Measurements from ENCODE around the gene RAD51B. TPM values are rescaled to one million over a fixed set of nuclear protein-coding genes. Genes with fewer than 3 reads are reported as not detected.

The RAD51B gene
- total RNA-seq, 2 donors from 2014 or later = 42.6 to 50.0 TPM

- Mint-ChIP-seq H3K27me3 (ENCODE audit: low read depth) (no peaks in the 10 kb centered on the region), H3K36me3 (ENCODE audit: insufficient read depth in 2 of 2) (peaks cover 0 to 3% of the 10 kb centered on the region in 2 donors), H3K9me3 (peaks cover 0 to 1% of the 10 kb centered on the region in 2 donors)
Measured at GRCh38 chr14:68361231-68361630, 541.7 kb downstream of the RAD51B start.

GRCh38 chr14:68362846-68363245 is 543.3 kb downstream of the RAD51B start:
- Mint-ChIP-seq H3K27ac (no peak overlapping the region), H3K27me3 (ENCODE audit: low read depth) (no peaks in the 10 kb centered on the region), H3K4me3 (no peak overlapping the region), H3K36me3 (ENCODE audit: insufficient read depth in 2 of 2) (no peaks in the 10 kb centered on the region), H3K4me1 (ENCODE audit: low read depth) (peaks cover 47% of the 10 kb centered on the region), H3K9me3 (peaks cover 0 to 1% of the 10 kb centered on the region in 2 donors)
- DNase-seq (no peak), ATAC-seq (replicated peaks in 1 of 2) (no peak)

More at GRCh38 chr14:68361231-68361630, 541.7 kb downstream of the RAD51B start:
- no peak for DNase-seq
- no peak for ATAC-seq (replicated peaks in 1 of 2)
- Mint-ChIP-seq H3K4me3 (no peak overlapping the region), H3K27ac (no peak overlapping the region), H3K4me1 (ENCODE audit: low read depth) (peaks cover 47% of the 10 kb centered on the region)

DNA sequence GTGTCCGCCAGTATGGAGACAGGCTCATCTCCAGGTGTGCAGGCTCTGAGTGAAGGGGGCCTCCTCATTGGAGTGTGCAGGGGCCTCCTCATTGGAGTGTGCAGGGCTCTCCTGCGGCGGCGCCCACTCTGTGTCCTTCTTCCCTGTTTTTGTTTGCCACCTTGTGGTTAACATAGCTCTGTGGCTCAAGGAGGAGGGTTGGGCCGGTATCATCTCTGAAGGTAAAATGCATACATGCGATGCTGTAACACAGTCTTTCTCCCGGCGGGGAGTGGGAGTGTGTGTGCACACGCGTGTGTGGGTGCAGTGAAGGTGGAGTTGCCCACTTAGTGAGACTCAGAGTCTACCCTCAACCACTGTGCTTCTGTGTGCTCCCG is 543.9 kb downstream of the RAD51B start:
- Mint-ChIP-seq H3K4me1 (ENCODE audit: low read depth) (peaks cover 52% of the 10 kb centered on the region), H3K27me3 (ENCODE audit: low read depth) (no peaks in the 10 kb centered on the region), H3K4me3 (no peak overlapping the region), H3K27ac (no peak overlapping the region), H3K9me3 (peaks cover 0 to 1% of the 10 kb centered on the region in 2 donors), H3K36me3 (ENCODE audit: insufficient read depth in 2 of 2) (no peaks in the 10 kb centered on the region)
- DNase-seq (no peak), ATAC-seq (replicated peaks in 1 of 2) (no peak)

DNA sequence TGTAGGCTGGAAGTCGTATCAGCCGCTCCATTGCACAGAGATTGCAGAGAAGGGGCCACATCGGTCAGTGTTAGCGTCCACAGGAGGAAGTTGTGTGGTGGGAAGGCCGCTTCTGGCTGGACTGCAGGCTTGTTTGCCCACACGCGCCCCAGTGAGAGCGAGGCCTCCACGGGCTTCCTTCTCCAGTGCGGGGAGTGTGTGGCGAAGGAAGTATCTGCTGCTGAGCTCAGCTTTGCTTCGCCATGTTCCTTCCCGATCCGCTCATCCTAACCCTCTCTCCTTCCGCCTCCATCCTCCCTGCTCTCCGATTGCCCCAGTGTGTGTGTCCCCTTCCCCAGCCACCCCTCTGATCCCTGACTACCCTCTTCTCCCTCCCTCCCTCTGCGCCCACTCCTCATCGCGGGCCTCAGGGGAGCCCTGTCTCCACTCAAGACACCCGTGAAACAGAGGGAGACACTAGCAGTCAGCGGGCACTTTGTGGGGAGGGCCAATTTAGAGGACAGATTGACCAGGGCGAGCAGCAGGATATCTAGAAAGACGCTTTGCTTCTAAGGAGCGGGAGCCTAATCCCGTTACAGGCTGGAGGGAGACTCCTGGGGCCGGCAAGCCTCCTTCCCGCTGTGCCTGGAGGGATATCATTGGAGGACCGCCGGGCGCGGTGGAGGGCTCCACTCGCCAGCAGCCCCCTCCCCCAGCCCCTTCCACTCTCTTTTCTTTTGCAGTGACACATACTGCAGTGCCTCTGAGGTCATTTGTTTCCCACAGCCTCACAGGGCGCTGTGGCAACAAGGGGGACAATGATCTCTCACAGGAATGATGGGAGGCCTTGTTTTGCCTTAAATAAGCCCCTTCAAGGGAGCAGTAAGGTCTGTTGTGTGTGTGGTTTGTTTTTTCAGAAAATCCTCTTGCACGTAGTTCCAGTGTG is 544.5 kb downstream of the RAD51B start:
- ATAC-seq (replicated peaks in 1 of 2) = no peak
- Mint-ChIP-seq H3K4me3 (no peak overlapping the region), H3K4me1 (ENCODE audit: low read depth) (peaks cover 55% of the 10 kb centered on the region), H3K27ac (no peak overlapping the region), H3K9me3 (peaks cover 0 to 1% of the 10 kb centered on the region in 2 donors), H3K36me3 (ENCODE audit: insufficient read depth in 2 of 2) (no peaks in the 10 kb centered on the region), H3K27me3 (ENCODE audit: low read depth) (no peaks in the 10 kb centered on the region)
- DNase-seq = no peak

- Mint-ChIP-seq H3K4me3 (no peak overlapping the region), H3K27ac (no peak overlapping the region), H3K27me3 (ENCODE audit: low read depth) (no peaks in the 10 kb centered on the region), H3K36me3 (ENCODE audit: insufficient read depth in 2 of 2) (no peaks in the 10 kb centered on the region), H3K4me1 (ENCODE audit: low read depth) (peaks cover 55% of the 10 kb centered on the region), H3K9me3 (peaks cover 0 to 1% of the 10 kb centered on the region in 2 donors)
- ATAC-seq (replicated peaks in 1 of 2) = no peak
- no peak for DNase-seq
Measured at GRCh38 chr14:68364792-68365192, 545.2 kb downstream of the RAD51B start.

GRCh38 chr14:68365228-68365627 is 545.6 kb downstream of the RAD51B start:
- H3K9me3 Mint-ChIP-seq = peaks cover 0 to 1% of the 10 kb centered on the region in 2 donors
- no peak overlapping the region for H3K27ac Mint-ChIP-seq
- peaks cover 55% of the 10 kb centered on the region for H3K4me1 Mint-ChIP-seq (ENCODE audit: low read depth)
- DNase-seq (no peak), ATAC-seq (replicated peaks in 1 of 2) (no peak)
- H3K36me3 Mint-ChIP-seq (ENCODE audit: insufficient read depth in 2 of 2) = no peaks in the 10 kb centered on the region
- no peaks in the 10 kb centered on the region for H3K27me3 Mint-ChIP-seq (ENCODE audit: low read depth)
- no peak overlapping the region for H3K4me3 Mint-ChIP-seq

DNA sequence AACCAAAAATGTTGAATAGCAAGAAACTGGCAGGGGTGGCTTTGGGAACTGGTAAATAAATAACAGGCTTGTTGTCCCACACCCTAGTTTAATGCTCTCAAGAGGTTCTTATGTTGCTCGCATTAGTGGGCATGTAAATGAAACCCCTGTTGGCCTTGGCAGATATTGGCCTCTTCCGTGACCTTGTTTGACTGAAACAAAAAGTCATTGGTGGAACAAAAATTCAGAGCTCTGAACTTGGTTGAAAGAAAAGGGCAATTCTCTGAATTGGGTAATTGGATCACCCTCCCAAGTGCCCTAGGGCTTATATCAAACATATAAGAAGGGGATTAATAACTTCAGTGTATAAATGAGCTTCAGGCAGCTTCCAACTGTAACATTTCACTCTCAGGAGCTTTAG is 547.1 kb downstream of the RAD51B start:
- DNase-seq (no peak), ATAC-seq (replicated peaks in 1 of 2) (no peak)
- Mint-ChIP-seq H3K4me3 (no peak overlapping the region), H3K4me1 (ENCODE audit: low read depth) (peaks cover 45% of the 10 kb centered on the region), H3K27ac (no peak overlapping the region), H3K27me3 (ENCODE audit: low read depth) (no peaks in the 10 kb centered on the region), H3K9me3 (no peaks in the 10 kb centered on the region), H3K36me3 (ENCODE audit: insufficient read depth in 2 of 2) (no peaks in the 10 kb centered on the region)

DNA sequence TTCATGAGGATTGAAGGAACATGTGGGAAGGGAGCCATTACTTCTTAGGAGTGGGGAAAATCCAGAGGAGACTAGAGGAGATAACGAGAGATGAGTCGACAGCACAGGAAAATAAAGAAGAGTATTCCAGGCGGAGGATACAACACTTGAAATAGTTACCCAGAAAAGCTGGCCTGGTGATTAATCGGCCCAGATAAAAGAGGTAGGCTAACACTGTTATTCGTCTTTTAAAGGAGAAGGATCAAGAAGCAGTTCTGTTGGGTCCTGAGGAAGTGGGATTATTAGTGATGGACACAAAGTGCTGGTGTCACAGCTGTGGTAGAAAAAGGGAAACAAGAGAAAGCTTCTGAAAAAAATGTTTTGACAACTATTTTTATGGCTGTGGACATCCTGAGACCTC is 548.0 kb downstream of the RAD51B start:
- no peak overlapping the region for H3K4me3 Mint-ChIP-seq
- DNase-seq = no peak
- no peak for ATAC-seq (replicated peaks in 1 of 2)
- no peak overlapping the region for H3K27ac Mint-ChIP-seq
- peaks cover 0 to 2% of the 10 kb centered on the region in 2 donors for H3K36me3 Mint-ChIP-seq (ENCODE audit: insufficient read depth in 2 of 2)
- no peaks in the 10 kb centered on the region for H3K9me3 Mint-ChIP-seq
- H3K27me3 Mint-ChIP-seq (ENCODE audit: low read depth) = no peaks in the 10 kb centered on the region
- H3K4me1 Mint-ChIP-seq (ENCODE audit: low read depth) = peaks cover 43% of the 10 kb centered on the region

DNA sequence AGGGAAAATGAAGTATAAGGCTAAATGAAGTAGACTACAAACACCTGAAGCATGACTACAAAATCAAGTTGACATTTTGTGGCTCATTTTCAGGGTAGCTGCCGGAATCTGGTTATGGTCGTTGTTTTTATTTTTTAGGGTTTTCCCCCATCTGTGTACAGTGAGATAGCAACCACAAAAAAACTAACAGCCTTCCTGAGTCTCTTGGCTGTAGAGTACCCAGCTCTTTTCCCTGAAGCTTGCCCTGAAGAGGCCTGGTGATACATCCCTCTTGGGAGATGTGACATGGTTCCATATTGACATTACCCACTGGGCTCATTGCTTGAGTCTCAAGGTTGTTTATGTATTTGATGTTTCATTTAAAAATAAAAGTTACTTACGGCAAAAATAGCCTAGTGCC is 549.3 kb downstream of the RAD51B start:
- DNase-seq = no peak
- H3K36me3 Mint-ChIP-seq (ENCODE audit: insufficient read depth in 2 of 2) = peaks cover 0 to 3% of the 10 kb centered on the region in 2 donors
- H3K9me3 Mint-ChIP-seq = no peaks in the 10 kb centered on the region
- no peaks in the 10 kb centered on the region for H3K27me3 Mint-ChIP-seq (ENCODE audit: low read depth)
- H3K4me3 Mint-ChIP-seq = peak overlapping the region in 1 of 2 donors; percentile 78
- ATAC-seq (replicated peaks in 1 of 2) = peak; percentile 51 to 54
- H3K27ac Mint-ChIP-seq = peak overlapping the region; percentile 48
- H3K4me1 Mint-ChIP-seq (ENCODE audit: low read depth) = peaks cover 39% of the 10 kb centered on the region

DNA sequence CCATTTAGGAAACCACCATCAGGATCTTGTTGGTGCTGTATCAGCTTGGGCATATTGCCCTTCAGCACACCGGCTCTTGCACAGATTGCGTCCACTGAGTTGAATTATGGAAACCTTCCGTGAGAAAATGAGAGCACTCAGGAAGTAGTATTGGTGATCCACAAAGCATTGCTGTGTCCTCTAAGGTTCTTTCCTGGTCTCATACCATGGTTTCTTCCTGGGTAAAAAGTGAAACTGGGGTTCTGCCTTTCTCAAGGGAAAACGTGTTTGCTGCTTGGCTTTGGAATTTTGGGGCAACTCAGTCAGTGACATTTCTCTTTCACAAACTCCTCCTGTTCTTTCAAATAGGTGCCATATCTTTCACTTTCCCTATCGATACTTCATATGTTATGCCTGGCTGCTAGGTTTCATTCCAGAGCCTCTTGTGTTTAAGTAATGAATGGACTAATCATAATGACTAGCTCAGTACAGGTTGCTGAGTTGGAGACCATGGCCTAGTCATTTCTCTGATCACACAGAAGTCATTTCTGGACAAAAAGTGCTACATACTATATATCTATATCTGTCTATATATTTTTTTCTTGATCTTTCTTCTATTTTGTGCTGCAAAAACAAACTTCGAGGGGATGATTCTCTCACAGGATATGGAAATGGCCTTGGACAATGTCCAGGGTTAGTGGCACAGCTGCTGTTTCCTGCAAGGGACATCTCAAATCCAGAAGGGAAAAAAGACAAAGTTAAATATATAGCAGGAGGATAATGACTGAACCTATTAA is 549.9 kb downstream of the RAD51B start:
- peak in 1 of 2 donors; percentile 20 for DNase-seq
- peaks cover 37% of the 10 kb centered on the region for H3K4me1 Mint-ChIP-seq (ENCODE audit: low read depth)
- H3K4me3 Mint-ChIP-seq = peak overlapping the region in 1 of 2 donors; percentile 78

DNA sequence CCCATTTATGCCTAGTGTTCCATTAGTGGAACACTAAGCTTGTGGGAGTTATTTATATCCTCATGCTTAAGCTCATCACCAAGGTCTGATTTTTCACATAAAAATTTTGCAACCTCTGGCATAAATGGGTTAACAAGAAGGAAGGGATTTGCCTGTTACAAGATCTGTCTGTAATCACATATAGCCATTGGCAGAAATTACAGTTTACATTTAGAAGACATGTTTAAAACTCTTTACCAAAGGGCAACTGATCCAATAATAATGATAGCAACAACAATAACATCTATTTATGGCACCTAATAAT is 550.4 kb downstream of the RAD51B start:
- no peak for ATAC-seq (replicated peaks in 1 of 2)
- Mint-ChIP-seq H3K9me3 (no peaks in the 10 kb centered on the region), H3K4me1 (ENCODE audit: low read depth) (peaks cover 33% of the 10 kb centered on the region), H3K27ac (peak overlapping the region; percentile 42), H3K4me3 (no peak overlapping the region), H3K36me3 (ENCODE audit: insufficient read depth in 2 of 2) (peaks cover 0 to 3% of the 10 kb centered on the region in 2 donors), H3K27me3 (ENCODE audit: low read depth) (no peaks in the 10 kb centered on the region)
- no peak for DNase-seq

More for the DNA sequence above, 549.9 kb downstream of the RAD51B start:
- H3K36me3 Mint-ChIP-seq (ENCODE audit: insufficient read depth in 2 of 2) = peaks cover 0 to 3% of the 10 kb centered on the region in 2 donors
- peak overlapping the region; percentile 48 for H3K27ac Mint-ChIP-seq
- H3K27me3 Mint-ChIP-seq (ENCODE audit: low read depth) = no peaks in the 10 kb centered on the region
- H3K9me3 Mint-ChIP-seq = no peaks in the 10 kb centered on the region
- ATAC-seq (replicated peaks in 1 of 2) = peak; percentile 93 to 99

DNA sequence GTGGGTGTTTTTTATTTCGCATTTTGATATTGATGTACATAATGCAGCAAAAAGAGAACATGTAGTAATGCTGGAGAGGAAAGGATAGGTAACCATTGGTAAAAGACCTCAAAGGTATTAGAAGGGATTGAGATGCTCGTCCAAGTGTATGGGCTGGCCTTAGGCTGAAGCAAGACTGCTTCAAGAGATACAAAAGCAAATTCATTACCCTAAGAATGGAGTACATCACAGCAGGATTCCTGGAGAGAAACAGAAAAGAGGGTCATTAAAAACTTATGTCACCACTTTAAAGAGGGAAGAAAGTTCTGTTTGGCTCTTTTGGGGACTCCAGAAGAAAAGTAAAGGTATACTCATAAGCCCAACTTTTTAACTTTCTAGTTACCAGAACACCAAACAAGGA is 552.8 kb downstream of the RAD51B start:
- H3K4me1 Mint-ChIP-seq (ENCODE audit: low read depth) = peaks cover 49% of the 10 kb centered on the region
- H3K27me3 Mint-ChIP-seq (ENCODE audit: low read depth) = no peaks in the 10 kb centered on the region
- H3K36me3 Mint-ChIP-seq (ENCODE audit: insufficient read depth in 2 of 2) = peaks cover 0 to 3% of the 10 kb centered on the region in 2 donors

DNA sequence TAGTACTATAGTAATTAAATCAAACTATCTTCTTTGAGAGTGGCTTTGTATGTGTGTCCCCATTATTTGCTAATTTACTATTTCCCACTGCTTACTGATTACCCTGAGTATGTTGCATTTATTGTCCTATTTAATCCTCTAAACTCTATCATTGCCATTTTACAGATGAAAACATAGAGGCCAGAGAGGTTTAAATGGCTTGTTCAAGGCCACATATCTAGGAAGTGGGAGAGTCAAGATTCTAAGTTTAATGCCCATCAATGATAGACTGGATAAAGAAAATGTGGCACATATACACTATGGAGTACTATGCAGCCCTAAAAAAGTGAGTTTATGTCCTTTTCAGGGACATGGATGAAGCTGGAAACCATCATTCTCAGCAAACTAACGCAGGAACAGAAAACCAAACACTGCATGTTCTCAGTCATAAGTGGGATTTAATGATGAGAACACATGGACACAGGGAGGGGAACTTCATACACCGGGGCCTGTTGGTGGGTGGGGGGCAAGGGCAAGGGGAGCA is 553.6 kb downstream of the RAD51B start:
- Mint-ChIP-seq H3K9me3 (no peaks in the 10 kb centered on the region), H3K27ac (no peak overlapping the region), H3K27me3 (ENCODE audit: low read depth) (no peaks in the 10 kb centered on the region), H3K4me1 (ENCODE audit: low read depth) (peaks cover 54% of the 10 kb centered on the region), H3K36me3 (ENCODE audit: insufficient read depth in 2 of 2) (peaks cover 0 to 3% of the 10 kb centered on the region in 2 donors), H3K4me3 (no peak overlapping the region)
- ATAC-seq (replicated peaks in 1 of 2) (no peak), DNase-seq (no peak)

More for the DNA sequence above, 552.8 kb downstream of the RAD51B start:
- ATAC-seq (replicated peaks in 1 of 2) = no peak
- no peak overlapping the region for H3K4me3 Mint-ChIP-seq
- H3K9me3 Mint-ChIP-seq = no peaks in the 10 kb centered on the region
- H3K27ac Mint-ChIP-seq = no peak overlapping the region
- no peak for DNase-seq
